AG04450 (cell line): ENCODE measurements around the gene BNIP5. TPM values are rescaled to one million over a fixed set of nuclear protein-coding genes. Genes with fewer than 3 reads are reported as not detected.

Experiments
- CTCF ChIA-PET: fragments of 300-600, 350-600 bp; formaldehyde crosslinking; extraction: SDS; loops from one replicate; lab custom pipeline; 2022; ENCODE audit warnings: antibody characterized with exemption, inconsistent platforms; lab: Charles Lee
- POLR2A ChIA-PET: fragments of 350-600 bp; formaldehyde crosslinking; extraction: SDS; loops from one replicate; lab custom pipeline; 2021; ENCODE audit warnings: antibody characterized with exemption, inconsistent platforms; lab: Yijun Ruan, JAX
- DNase-seq: peaks from one replicate; pipeline ENCODE4 v3.0.0-alpha.2; 2011; ENCODE audit warnings: low read depth, low spot score
- H3K27ac ChIP-seq: one replicate; pipeline ENCODE4 v1.5.1; 2012; ENCODE audit warnings: low read depth, low read length, control low read depth
- H3K27me3 ChIP-seq: one replicate; pipeline ENCODE4 v1.6.0; 2012; ENCODE audit warnings: low read length; ENCODE audit not compliant: control insufficient read depth, insufficient read depth
- H3K4me3 ChIP-seq: 2 replicates; pipeline ENCODE4 v1.5.1; 2011; ENCODE audit warnings: mild to moderate bottlenecking, low read depth, low read length, control low read depth
- H3K9me3 ChIP-seq: 2 replicates; pipeline ENCODE4 v1.5.1; 2012; ENCODE audit warnings: low read length; ENCODE audit not compliant: control insufficient read depth, insufficient read depth
- CTCF ChIP-seq: IDR thresholded peaks from 2 replicates; pipeline ENCODE4 v1.5.1; 2011; ENCODE audit warnings: low read depth, low read length, control low read depth, inconsistent platforms
- polyA plus RNA-seq: library from polyadenylated mRNA; depleted of rRNA; stranded (reverse); fragments of >200 nt; gene quantifications from 2 replicates; pipeline ENCODE4 v1.2.3, GENCODE V29; 2011

Gene BNIP5
- polyA plus RNA-seq, 1 experiment: not detected

GRCh38 chr6:36290668-36291620 lies 45.7 kb downstream of the BNIP5 start:
- Histone ChIP-seq H3K27ac (no peak overlapping the region), H3K9me3 (no peaks in the 10 kb centered on the region; the same call in 1 of the 2 replicates), H3K27me3 (peaks cover 28% of the 10 kb centered on the region), H3K4me3 (no peak overlapping the region)
- ChIA-PET CTCF (interaction anchor here (0.5 to 1.9 kb wide), 3 partner anchors 11 to 179 kb away, joined by 3 to 9 read pairs (median 6); no protein-coding TSS in a partner anchor), POLR2A (no interaction called here)
- TF ChIP-seq CTCF: no peak
- no peak for DNase-seq

- no peak overlapping the region for H3K4me3 ChIP-seq
- DNase-seq: no peak
- H3K9me3 ChIP-seq: no peaks in the 10 kb centered on the region; the same call in 1 of the 2 replicates
- peaks cover 35% of the 10 kb centered on the region for H3K27me3 ChIP-seq
- no peak overlapping the region for H3K27ac ChIP-seq
- CTCF ChIA-PET: interaction anchor here (1.9 kb wide), 1 partner anchor 13 kb away, joined by 9 read pairs; no protein-coding TSS in a partner anchor
- POLR2A ChIA-PET: no interaction called here
- no peak for TF ChIP-seq CTCF
Measured at GRCh38 chr6:36289281-36289878, 47.3 kb downstream of the BNIP5 start.

GRCh38 chr6:36286858-36287257 lies 49.8 kb downstream of the BNIP5 start:
- no peak overlapping the region for H3K4me3 ChIP-seq
- DNase-seq: no peak
- TF ChIP-seq CTCF: no peak
- ChIA-PET CTCF (interaction anchor here (1.2 to 1.7 kb wide), 2 partner anchors 14 to 16 kb away, joined by 4 read pairs; no protein-coding TSS in a partner anchor), POLR2A (interaction anchor here (0.6 kb wide), 1 partner anchor 109 kb away, joined by 4 read pairs; no protein-coding TSS in a partner anchor)
- H3K27ac ChIP-seq: no peak overlapping the region
- no peaks in the 10 kb centered on the region for H3K9me3 ChIP-seq
- peaks cover 48% of the 10 kb centered on the region for H3K27me3 ChIP-seq

GRCh38 chr6:36285797-36286196 lies 50.9 kb downstream of the BNIP5 start:
- H3K27me3 ChIP-seq: peaks cover 48% of the 10 kb centered on the region

More at GRCh38 chr6:36285797-36286196, 50.9 kb downstream of the BNIP5 start:
- TF ChIP-seq CTCF: no peak
- ChIA-PET POLR2A (no interaction called here), CTCF (no interaction called here)
- no peak for DNase-seq
- Histone ChIP-seq H3K27ac (no peak overlapping the region), H3K4me3 (no peak overlapping the region), H3K9me3 (no peaks in the 10 kb centered on the region)
